COR-L47 (cell line): ENCODE data around the gene PLEKHG3.

Experiments used
- DNase-seq: peaks from one replicate; lab custom pipeline; 2025; lab: John Stamatoyannopoulos, UW

PLEKHG3 gene

DNA sequence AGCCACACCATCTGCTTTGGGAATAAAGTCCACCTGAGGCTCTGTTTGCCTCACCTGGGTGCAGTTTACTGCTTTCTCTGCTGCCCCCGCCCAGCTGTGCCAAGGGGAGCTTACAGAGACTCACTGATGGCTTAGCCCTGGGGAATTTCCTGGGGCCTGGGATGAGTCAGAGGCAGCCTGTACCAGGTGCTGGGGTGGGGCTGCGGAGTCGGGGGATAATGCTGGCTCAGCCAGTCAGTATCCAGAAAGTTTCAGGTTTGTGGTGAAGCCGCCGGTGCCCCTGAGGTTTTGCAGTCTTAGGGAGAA is 22.3 kb downstream of the PLEKHG3 start:
- peak; percentile 77 for DNase-seq

DNA sequence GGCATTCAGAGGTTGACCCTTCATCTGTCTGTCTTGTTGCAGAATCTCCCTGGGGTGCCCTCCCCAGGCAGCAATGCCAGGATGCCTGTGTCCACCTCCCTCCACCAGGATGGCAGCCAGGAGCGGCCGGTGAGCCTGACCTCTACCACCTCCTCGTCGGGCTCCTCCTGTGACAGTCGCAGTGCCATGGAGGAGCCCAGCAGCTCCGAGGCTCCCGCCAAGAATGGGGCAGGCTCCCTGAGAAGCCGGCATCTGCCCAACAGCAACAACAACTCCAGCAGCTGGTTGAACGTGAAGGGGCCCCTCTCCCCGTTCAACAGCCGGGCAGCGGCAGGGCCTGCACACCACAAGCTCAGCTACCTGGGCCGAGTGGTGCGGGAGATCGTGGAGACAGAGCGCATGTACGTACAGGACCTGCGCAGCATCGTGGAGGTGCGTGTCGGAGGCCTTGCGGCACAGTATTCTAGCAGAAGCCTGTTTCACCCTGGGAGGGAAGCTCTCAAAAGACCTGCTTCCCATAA is 23.4 kb downstream of the PLEKHG3 start:
- no peak for DNase-seq

DNA sequence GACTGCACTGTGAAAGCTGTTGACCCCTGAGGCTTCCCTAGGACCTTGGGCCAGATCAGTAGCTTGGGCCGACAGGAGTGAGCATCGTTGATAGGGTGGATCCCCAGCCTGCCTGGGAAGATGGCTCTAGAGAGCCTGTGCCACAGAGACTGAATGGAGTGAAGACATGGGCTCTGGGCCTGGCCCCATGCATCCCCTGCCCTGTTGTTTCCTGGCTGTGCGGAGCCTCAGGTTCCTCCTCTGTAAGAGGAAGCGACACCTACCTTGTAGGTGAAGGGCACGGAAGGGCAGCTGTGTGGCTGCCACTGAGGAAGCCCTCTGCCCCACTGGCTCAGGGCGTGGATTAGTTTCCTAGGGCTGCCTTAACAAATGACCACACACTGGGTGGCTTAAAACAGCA is 23.9 kb downstream of the PLEKHG3 start:
- no peak for DNase-seq

DNA sequence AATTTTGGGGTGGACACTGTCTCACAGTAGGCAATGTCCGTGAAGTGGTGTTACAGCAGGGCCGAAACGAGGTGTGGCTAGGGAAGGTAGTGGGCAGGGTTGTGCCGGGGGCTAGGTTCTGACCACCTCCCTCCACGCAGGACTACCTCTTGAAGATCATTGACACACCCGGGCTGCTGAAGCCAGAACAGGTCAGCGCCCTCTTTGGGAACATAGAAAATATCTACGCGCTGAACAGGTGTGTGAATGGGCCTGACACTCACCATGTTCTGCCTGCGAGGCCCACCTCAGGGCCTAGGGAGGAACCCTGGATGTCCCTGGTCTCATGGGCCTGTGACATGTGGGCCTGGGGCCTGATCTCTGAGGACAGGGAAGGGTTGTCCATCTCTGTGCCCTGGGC is 24.6 kb downstream of the PLEKHG3 start:
- DNase-seq = no peak

DNA sequence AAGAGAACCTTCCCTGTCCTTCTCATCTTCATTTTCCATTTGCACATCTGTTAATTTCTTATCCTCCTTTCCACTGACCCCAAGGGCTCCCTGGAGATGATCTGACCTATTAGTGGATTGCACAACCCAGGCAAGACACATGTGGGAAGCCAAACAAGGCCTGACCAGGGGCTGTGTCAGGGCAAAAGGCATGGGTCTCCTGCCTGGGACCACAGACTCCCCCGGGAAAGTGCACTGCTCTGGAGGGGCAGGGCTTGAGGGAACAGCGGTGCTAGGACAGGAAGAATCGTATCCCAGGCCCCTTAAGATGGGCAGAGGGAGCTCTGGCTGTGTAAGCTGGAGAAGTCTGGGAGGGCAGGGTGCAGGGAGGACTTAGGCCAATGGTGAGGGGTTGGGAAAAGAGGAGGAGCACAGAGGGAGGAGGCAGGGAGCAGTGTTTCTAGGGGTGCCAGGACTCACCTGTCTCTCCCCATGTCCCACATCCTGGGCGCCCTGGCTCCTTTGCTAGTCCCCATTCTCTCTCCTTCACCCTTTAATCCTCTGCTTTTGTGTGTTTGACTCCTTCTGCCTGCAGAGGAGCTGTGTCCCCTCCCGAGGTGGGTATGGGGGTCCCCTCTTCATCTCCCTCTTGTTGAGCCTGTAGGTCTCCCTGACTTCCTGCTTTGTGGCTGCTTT is 25.3 kb downstream of the PLEKHG3 start:
- DNase-seq = no peak

DNA sequence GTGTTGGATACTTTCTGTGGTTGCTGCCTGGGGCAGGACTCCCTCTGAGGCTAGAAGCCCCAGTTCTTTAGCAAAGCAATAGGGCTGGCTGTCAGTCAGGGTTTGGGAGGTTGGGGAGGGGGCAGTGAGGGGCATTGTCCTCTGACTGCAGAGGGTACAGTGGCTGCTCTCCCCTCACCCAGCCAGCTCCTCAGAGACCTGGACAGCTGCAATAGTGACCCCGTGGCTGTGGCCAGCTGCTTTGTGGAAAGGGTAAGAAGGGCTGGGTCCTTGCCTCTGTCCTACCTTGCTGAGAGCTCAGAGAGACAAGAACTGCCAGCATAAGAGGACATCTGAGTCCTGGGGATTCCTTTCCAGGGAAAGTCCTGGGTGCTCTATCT is 25.8 kb downstream of the PLEKHG3 start:
- DNase-seq = no peak

DNA sequence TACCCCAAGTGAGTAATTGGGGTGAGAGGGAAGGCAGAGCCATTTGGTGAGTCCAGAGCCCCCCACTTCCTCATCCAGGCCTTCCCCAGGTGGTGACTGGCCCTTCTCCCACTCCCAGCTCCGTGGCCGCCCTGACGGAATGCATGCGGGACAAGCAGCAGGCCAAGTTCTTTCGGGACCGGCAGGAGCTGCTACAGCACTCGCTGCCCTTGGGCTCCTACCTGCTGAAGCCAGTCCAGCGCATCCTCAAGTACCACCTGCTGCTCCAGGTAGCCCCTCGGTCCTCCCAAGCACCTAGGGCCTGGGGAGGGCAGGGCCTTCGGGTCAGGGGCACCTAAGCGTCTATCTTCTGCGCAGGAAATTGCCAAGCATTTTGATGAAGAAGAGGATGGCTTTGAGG is 26.5 kb downstream of the PLEKHG3 start:
- DNase-seq = no peak

DNA sequence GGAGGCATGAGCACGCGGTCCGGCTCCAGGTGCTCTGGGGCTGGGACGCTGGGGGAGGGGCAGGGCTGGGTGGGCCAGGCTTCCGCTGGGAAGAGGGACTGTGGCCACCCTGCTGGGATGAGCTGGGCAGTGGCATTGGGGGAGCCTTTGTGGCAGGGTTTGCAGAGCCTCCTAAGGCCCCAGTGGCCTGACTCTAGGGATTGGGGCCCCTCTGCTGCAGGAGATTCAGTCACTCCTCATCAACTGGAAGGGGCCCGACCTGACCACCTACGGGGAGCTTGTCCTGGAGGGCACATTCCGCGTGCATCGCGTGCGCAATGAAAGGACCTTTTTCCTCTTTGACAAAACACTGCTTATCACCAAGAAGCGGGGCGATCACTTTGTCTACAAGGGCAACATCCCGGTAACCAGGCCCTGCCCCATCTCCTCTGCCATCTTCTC is 26.9 kb downstream of the PLEKHG3 start:
- DNase-seq = no peak

DNA sequence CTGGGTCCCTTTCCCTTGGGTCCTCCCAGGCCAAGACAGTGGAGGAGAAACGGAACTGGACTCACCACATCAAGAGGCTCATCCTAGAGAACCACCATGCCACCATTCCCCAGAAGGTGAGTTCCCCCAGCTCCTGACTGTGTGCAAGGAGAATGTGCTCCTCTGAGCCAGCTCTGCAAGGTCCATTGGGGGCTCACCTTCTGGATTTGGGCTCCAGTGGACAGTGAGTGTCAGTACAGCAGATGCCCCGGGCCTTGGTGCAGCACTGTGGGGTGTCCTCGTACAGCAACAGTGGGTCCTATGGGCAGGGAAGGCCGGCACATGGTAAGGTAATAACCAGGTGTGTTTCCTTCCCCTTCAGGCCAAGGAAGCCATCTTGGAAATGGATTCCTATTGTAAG is 27.8 kb downstream of the PLEKHG3 start:
- no peak for DNase-seq

DNA sequence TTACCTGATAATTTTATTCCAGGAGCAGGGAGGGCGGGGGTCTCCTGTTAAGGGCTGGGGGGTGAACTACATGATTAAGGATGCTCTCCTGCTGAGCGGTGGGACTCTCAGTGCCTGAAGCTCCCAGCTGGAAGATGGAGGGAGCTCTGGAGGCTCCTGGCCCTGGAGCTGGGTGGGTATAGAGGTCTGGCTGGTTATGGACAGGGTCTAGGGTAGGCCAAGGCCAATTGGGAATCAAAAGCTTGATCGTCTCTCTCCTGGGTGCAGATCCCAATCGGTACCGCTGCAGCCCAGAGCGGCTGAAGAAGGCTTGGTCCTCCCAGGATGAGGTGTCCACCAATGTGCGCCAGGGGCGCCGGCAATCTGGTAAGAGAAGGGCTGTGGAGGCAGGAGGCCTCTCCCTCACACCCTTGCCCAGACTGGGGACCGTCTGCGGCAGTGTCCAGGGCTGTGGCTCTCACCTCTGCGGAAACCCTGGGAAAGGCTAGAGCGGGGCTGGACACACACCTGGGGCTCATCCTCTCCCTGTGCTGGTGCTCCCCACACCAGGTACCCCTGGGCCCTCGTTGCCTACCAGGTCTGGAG is 28.4 kb downstream of the PLEKHG3 start:
- DNase-seq = no peak

DNA sequence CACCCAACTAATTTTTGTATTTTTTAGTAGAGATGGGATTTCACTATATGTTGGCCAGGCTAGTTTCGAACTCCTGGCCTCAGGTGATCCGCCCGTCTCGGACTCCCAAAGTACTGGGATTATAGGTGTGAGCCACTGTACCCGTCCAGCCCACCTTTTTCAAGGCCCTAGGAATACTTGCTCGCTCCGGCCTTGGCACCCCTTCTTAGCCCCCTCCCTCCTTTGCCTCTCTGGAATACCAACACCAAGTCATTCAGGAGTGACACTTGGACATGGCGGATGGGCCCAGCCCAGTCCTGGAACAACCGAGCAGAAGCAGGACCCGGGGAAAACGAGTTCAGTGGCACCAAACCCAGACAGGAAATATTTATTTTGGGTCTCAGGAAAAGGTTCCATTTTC is 29.1 kb downstream of the PLEKHG3 start:
- no peak for DNase-seq

DNA sequence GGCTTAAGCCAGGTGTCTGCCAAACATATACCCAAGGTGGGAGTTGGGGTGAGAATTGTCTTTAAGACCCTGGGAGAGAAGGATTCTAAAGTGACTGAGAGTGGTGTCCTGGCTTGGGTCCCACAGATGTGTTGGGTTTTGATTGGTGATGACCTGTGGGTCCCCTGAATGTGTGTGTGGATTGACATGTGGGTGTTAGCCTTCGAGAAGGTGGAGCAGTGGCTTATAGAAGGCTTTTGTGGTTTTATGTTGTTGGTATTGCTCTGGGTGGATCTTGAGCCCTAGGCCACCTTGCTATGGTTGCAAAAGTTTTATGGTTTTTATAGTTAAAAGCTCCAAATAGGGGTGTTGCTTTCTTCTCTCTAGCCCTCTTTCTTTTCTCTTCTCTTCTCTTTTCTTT is 29.7 kb downstream of the PLEKHG3 start:
- no peak for DNase-seq

DNA sequence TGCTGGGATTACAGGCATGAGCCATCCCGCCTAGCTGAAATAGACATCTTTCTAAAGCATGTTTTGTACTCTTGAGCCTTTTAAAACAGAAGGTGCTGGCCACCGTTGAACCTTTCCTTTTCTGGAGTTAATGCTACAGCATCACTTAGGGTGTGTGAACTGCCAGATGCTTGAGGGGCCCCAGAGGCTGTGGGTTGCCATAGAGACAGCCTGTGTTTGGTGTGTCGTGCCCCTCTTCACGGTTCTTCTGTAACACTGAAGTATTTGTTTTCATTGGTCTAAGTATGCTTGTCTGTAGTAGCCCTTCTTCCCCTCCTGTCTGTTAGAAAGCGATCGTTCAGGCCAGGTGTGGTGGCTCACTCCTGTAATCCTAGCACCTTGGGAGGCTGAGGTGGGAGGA is 30.8 kb downstream of the PLEKHG3 start:
- no peak for DNase-seq

DNA sequence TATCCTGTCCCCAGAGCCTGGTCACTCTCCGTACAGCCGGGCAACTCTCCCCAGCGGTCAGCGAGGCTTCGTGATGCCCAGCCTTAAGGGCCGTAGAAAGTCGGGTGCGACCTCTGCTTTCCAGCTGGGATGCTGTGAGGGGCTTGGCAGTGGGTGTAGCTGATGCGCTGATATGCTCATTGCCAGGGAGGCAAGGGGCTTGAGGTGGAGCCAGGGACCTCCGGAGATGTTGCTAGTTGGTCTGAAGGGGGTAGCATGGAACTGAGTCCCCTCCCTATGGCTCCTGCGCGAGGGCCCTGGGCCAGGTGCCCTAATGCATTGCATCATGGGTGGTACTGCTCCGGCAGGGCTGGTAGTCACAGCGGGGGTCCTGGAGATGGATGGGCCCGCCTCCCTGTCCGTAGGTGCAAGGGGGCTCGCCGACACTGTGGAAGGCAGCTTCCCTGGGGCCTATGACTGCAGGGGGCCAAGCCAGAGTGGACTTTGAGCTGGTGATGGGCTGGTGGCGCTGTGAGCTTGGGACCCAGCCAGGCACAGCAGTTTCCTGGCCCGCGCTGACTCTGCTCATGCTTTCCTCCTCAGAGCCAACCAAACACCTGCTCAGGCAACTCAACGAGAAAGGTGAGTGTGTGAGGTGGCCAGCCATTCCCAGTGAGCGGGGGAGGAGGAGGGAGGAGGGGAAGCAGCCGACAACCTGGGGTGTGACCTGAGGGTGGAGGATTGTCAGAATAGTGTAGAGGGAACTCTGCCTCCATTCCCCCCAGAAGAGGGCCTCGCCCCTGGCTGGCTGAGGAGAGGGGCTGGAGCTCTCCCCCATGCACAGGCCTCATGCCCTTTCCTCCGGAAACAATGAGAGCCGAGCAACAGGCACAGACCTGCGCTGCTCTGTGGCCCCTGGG is 32.3 kb downstream of the PLEKHG3 start:
- DNase-seq = peak; percentile 95

DNA sequence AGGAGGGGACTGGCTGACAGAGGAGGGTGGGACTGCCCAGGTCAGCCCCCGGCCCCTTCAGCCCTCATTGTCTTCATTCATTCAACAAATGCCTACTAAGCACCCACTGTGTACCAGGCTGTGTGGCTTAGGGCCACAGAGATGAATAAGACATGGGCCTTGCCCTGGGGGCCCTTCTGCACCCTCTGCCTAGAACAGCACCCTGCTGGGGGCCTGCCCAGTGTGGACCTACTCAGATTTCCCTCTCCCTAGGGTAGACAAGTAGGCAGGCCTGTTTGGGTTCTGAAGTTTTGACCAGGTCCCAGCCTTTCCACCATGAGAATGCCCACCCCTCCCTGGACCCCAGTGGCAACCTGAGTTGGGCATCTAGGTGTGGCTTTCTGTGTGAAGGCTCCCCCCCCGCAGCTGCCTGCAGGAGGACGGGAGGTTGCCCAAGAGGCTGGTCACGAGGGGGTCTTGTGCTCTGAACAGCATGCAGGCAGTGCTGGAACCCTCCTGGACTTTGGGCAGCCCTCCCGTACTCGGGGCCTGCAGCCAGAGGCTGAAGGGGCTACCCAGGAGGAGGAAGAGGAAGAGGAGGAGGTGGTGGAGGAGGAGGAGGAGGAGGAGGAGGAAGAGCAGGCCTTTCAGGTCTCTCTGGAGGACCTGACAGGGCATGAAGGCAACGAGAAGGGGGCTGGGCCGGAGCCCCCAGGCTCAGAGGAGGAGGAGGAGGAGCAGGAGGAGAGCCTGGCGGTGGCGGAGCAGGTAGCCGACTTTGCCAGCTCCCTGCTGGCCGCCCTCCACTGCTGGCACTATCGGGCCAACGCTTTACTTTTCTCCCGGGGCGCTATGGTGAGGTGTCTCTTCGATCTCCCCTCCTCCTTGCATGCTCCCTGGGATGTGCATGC is 33.4 kb downstream of the PLEKHG3 start:
- no peak for DNase-seq

DNA sequence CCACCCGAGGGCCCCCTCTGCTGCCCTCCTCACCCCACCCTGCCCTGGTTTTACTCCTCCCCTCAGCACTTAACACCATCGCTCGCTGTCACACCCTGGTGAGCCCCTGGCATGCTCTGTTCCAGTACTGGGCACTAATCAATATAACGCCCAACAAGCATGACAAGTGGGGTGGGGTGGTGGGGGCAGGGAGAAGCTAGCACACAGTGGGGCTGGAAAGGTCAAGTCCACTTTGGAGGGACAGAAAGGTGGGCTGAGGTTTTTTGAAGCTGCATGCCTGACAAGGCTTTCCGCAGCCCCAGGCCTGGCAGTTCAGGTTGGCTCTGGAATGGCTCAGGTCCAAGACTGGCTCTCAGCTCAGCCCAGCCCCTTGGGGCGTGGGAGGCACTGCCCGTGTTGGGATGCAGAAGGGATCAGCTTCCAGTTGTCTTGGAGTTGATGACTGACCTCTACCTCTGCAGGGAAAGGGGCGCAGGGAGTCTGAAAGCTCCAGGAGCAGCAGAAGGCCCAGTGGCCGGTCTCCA is 34.1 kb downstream of the PLEKHG3 start:
- DNase-seq = no peak

DNA sequence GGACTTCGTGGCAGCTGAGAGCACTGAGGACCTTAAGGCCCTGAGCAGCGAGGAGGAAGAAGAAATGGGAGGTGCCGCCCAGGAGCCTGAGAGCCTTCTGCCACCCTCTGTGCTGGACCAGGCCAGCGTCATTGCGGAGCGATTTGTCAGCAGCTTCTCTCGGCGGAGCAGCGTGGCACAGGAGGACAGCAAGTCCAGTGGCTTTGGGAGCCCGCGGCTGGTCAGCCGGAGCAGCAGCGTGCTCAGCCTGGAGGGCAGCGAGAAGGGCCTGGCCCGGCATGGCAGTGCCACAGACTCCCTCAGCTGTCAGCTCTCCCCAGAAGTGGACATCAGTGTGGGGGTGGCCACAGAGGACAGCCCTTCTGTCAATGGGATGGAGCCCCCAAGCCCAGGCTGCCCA is 37.0 kb downstream of the PLEKHG3 start:
- no peak for DNase-seq

DNA sequence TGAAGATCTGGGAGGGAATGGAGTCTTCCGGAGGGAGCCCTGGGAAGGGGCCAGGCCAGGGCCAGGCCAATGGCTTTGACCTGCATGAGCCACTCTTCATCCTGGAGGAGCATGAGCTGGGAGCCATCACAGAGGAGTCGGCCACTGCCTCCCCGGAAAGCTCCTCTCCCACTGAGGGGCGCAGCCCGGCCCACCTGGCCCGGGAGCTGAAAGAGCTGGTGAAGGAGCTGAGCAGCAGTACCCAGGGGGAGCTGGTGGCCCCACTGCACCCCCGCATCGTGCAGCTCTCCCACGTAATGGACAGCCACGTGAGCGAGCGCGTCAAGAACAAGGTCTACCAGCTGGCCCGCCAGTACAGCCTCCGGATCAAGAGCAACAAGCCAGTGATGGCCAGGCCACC is 37.7 kb downstream of the PLEKHG3 start:
- no peak for DNase-seq

DNA sequence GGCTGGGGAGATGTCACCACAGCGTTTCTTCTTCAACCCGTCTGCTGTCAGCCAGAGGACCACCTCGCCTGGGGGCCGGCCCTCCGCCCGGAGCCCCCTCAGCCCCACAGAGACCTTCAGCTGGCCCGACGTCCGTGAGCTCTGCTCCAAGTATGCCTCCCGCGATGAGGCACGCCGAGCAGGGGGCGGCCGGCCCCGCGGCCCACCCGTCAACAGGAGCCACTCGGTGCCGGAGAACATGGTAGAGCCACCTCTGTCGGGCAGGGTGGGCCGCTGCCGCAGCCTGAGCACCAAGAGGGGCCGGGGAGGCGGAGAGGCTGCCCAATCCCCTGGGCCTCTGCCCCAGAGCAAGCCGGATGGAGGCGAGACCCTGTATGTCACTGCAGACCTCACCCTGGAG is 38.8 kb downstream of the PLEKHG3 start:
- no peak for DNase-seq

DNA sequence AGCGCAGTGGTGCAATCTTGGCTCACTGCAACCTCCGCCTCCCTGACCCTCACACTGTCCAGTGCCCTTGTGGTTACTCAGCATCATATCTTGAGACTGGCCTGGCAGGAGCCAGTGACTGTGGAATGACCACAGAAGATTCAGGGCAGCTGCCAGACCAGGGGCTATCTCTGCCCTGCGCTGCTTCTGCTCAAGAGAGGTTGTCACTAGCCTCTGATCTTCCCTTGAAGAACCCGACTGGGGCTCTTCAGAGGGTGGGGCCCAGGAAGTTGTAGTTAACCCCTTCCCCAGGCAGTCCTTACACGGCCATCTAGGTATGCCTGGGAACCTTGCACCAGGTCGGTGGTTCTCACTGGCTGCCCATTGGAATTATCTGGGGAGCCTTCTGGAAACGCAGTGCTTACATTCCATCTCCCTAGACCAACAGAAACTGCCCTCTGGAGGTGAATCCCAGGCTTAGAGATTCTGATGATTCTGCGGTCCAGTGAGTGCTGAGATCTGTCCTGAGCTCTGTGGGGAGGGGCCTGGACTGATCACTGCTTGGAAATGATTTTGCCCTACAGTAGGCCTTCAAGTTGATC is 41.4 kb downstream of the PLEKHG3 start:
- DNase-seq = no peak
